BE2C (cell line): ENCODE data around the gene DRC3.

Source experiments
- DNase-seq: peaks from one replicate; pipeline ENCODE4 v3.0.0-alpha.2; 2020
- H3K27me3 ChIP-seq: fragments of 250-450 bp; sonication (Bioruptor Pico); 2 replicates; pipeline ENCODE4 v1.5.1; 2020; ENCODE audit warnings: mild to moderate bottlenecking
- H3K36me3 ChIP-seq: fragments of 250-450 bp; sonication (Bioruptor Pico); 2 replicates; pipeline ENCODE4 v1.5.1; 2020; ENCODE audit warnings: mild to moderate bottlenecking
- H3K4me1 ChIP-seq: fragments of 250-450 bp; sonication (Bioruptor Pico); 2 replicates; pipeline ENCODE4 v1.5.1; 2020
- H3K4me3 ChIP-seq: 2 replicates; pipeline ENCODE4 v1.5.1; 2011; ENCODE audit warnings: low read depth, low read length
- H3K9me3 ChIP-seq: fragments of 250-450 bp; sonication (Bioruptor Pico); 2 replicates; pipeline ENCODE4 v1.5.1; 2020
- CTCF ChIP-seq: IDR thresholded peaks from 2 replicates; pipeline ENCODE4 v1.5.1; 2012; ENCODE audit warnings: mild to moderate bottlenecking, low read depth, low read length

Gene DRC3

GRCh38 chr17:18056214-18056613 lies 83.6 kb downstream of the DRC3 start:
- DNase-seq = no peak
- H3K4me3 ChIP-seq = no peak overlapping the region
- no peaks in the 10 kb centered on the region for H3K36me3 ChIP-seq
- TF ChIP-seq CTCF = no peak
- no peaks in the 10 kb centered on the region for H3K4me1 ChIP-seq
- no peaks in the 10 kb centered on the region for H3K27me3 ChIP-seq
- H3K9me3 ChIP-seq = no peaks in the 10 kb centered on the region

- TF ChIP-seq CTCF = no peak
- no peak for DNase-seq
- Histone ChIP-seq H3K36me3 (no peaks in the 10 kb centered on the region), H3K27me3 (no peaks in the 10 kb centered on the region), H3K4me3 (no peak overlapping the region), H3K4me1 (no peaks in the 10 kb centered on the region), H3K9me3 (no peaks in the 10 kb centered on the region)
Measured at GRCh38 chr17:18059283-18059682, 86.6 kb downstream of the DRC3 start.

GRCh38 chr17:18064053-18064452 lies 91.4 kb downstream of the DRC3 start:
- Histone ChIP-seq H3K9me3 (no peaks in the 10 kb centered on the region), H3K4me3 (no peak overlapping the region), H3K27me3 (no peaks in the 10 kb centered on the region), H3K36me3 (no peaks in the 10 kb centered on the region), H3K4me1 (no peaks in the 10 kb centered on the region)
- no peak for TF ChIP-seq CTCF
- no peak for DNase-seq

GRCh38 chr17:18065546-18065945 lies 92.9 kb downstream of the DRC3 start:
- TF ChIP-seq CTCF = no peak
- Histone ChIP-seq H3K36me3 (no peaks in the 10 kb centered on the region), H3K27me3 (no peaks in the 10 kb centered on the region), H3K4me1 (no peaks in the 10 kb centered on the region), H3K4me3 (no peak overlapping the region), H3K9me3 (no peaks in the 10 kb centered on the region)
- DNase-seq = no peak
